Measurements from ENCODE around the gene TMEM196. TPM values are rescaled to one million over a fixed set of nuclear protein-coding genes. Genes with fewer than 3 reads are reported as not detected.

The TMEM196 gene
- total and polyA plus RNA-seq, 2 experiments from 2014 or later, result 0.11 TPM; not detected in 1

DNA sequence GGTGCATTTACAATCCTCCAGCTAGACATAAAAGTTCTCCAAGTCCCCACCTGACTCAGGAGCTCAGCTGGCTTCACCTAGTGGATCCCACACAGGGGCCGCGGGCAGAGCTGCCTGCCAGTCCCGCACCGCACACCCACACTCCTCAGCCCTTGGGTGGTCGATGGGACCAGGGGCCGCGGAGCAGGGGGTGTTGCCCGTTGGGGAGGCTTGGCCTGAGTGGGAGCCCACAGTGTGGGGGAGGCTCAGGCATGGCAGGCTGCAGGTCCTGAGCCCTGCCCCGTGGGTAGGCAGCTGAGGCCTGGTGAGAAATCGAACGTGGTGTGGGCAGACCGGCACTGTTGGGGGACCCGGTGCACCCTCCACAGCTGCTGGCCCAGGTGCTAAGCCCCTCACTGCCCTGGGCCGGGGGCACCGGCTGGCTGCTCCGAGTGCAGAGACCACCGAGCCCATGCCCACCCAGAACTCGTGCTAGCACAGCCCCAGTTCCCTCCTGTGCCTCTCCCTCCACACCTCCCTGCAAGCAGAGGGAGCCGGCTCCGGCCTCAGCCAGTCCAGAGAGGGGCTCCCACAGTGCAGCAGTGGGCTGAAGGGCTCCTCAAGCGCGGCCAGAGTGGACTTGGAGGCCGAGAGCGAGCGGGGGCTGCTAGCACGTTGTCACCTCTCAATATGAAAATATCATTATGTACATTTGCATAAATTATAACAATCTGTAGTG is 81.1 kb downstream of the TMEM196 start:
- TF ChIP-seq ZNF331 (CRISPR knock-in tag; IDR thresholded peaks at IDR 0.05; ENCODE audit: low read depth) (no peak), ZNF114 (CRISPR knock-in tag; IDR thresholded peaks at IDR 0.05) (no peak), EZH2phosphoT487 (IDR thresholded peaks at IDR 0.05; ENCODE audit: unreplicated experiment) (no peak), POLR2AphosphoS5 (IDR thresholded peaks at IDR 0.05; ENCODE audit: low read depth) (no peak)
- TF ChIP-seq, protein P1, sequence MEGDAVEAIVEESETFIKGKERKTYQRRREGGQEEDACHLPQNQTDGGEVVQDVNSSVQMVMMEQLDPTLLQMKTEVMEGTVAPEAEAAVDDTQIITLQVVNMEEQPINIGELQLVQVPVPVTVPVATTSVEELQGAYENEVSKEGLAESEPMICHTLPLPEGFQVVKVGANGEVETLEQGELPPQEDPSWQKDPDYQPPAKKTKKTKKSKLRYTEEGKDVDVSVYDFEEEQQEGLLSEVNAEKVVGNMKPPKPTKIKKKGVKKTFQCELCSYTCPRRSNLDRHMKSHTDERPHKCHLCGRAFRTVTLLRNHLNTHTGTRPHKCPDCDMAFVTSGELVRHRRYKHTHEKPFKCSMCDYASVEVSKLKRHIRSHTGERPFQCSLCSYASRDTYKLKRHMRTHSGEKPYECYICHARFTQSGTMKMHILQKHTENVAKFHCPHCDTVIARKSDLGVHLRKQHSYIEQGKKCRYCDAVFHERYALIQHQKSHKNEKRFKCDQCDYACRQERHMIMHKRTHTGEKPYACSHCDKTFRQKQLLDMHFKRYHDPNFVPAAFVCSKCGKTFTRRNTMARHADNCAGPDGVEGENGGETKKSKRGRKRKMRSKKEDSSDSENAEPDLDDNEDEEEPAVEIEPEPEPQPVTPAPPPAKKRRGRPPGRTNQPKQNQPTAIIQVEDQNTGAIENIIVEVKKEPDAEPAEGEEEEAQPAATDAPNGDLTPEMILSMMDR (conservative IDR thresholded peaks at IDR 0.05; ENCODE audit: low read depth in 2 of 2), result no peak
- TF ChIP-seq, protein P2, sequence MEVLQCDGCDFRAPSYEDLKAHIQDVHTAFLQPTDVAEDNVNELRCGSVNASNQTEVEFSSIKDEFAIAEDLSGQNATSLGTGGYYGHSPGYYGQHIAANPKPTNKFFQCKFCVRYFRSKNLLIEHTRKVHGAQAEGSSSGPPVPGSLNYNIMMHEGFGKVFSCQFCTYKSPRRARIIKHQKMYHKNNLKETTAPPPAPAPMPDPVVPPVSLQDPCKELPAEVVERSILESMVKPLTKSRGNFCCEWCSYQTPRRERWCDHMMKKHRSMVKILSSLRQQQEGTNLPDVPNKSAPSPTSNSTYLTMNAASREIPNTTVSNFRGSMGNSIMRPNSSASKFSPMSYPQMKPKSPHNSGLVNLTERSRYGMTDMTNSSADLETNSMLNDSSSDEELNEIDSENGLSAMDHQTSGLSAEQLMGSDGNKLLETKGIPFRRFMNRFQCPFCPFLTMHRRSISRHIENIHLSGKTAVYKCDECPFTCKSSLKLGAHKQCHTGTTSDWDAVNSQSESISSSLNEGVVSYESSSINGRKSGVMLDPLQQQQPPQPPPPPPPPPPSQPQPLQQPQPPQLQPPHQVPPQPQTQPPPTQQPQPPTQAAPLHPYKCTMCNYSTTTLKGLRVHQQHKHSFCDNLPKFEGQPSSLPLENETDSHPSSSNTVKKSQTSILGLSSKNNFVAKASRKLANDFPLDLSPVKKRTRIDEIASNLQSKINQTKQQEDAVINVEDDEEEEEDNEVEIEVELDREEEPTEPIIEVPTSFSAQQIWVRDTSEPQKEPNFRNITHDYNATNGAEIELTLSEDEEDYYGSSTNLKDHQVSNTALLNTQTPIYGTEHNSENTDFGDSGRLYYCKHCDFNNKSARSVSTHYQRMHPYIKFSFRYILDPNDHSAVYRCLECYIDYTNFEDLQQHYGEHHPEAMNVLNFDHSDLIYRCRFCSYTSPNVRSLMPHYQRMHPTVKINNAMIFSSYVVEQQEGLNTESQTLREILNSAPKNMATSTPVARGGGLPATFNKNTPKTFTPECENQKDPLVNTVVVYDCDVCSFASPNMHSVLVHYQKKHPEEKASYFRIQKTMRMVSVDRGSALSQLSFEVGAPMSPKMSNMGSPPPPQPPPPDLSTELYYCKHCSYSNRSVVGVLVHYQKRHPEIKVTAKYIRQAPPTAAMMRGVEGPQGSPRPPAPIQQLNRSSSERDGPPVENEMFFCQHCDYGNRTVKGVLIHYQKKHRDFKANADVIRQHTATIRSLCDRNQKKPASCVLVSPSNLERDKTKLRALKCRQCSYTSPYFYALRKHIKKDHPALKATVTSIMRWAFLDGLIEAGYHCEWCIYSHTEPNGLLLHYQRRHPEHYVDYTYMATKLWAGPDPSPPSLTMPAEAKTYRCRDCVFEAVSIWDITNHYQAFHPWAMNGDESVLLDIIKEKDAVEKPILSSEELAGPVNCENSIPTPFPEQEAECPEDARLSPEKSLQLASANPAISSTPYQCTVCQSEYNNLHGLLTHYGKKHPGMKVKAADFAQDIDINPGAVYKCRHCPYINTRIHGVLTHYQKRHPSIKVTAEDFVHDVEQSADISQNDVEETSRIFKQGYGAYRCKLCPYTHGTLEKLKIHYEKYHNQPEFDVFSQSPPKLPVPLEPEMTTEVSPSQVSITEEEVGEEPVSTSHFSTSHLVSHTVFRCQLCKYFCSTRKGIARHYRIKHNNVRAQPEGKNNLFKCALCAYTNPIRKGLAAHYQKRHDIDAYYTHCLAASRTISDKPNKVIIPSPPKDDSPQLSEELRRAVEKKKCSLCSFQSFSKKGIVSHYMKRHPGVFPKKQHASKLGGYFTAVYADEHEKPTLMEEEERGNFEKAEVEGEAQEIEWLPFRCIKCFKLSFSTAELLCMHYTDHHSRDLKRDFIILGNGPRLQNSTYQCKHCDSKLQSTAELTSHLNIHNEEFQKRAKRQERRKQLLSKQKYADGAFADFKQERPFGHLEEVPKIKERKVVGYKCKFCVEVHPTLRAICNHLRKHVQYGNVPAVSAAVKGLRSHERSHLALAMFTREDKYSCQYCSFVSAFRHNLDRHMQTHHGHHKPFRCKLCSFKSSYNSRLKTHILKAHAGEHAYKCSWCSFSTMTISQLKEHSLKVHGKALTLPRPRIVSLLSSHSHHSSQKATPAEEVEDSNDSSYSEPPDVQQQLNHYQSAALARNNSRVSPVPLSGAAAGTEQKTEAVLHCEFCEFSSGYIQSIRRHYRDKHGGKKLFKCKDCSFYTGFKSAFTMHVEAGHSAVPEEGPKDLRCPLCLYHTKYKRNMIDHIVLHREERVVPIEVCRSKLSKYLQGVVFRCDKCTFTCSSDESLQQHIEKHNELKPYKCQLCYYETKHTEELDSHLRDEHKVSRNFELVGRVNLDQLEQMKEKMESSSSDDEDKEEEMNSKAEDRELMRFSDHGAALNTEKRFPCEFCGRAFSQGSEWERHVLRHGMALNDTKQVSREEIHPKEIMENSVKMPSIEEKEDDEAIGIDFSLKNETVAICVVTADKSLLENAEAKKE (CRISPR knock-in tag; IDR thresholded peaks at IDR 0.05), result no peak
- ATAC-seq (no peak), DNase-seq (ENCODE audit: low spot score) (no peak)
- H3K36me3 Mint-ChIP-seq (ENCODE audit: low read depth), result peaks cover 6% of the 10 kb centered on the region
- Histone ChIP-seq H3K4me3 (no peak overlapping the region), H3K27ac (ENCODE audit: low read depth) (no peak overlapping the region), H4K20me1 (replicated peaks; ENCODE audit: insufficient read depth) (no peaks in the 10 kb centered on the region), H3K4me2 (no peak overlapping the region), H3F3A (replicated peaks; ENCODE audit: low read depth) (no peaks in the 10 kb centered on the region), H3K27me3 (ENCODE audit: insufficient read depth) (no peaks in the 10 kb centered on the region), H3K79me2 (replicated peaks; ENCODE audit: insufficient read depth) (no peaks in the 10 kb centered on the region), H3K9me2 (ENCODE audit: insufficient read depth) (peaks cover 5% of the 10 kb centered on the region; the same call in 1 of the 2 replicates), H3K36me3 (ENCODE audit: insufficient read depth) (0 out of 2 replicates have a peak, but pooled peaks cover 7% of the 10 kb centered on the region), H3K4me1 (ENCODE audit: insufficient read depth) (peaks cover 13% of the 10 kb centered on the region; the same call in 1 of the 2 replicates), H2AFZ (no peak overlapping the region)
- peaks cover 4% of the 10 kb centered on the region for H3K4me1 Mint-ChIP-seq
- no peak overlapping the region for H3K27ac Mint-ChIP-seq
- H3K9me3 Mint-ChIP-seq, result peaks cover 18% of the 10 kb centered on the region
- no peaks in the 10 kb centered on the region for H3K27me3 Mint-ChIP-seq (ENCODE audit: insufficient read depth, low read depth, poor library complexity)
- no peak overlapping the region for H3K4me3 Mint-ChIP-seq

Measured in GM23338 (cell line).